IMR-90 (cell line): ENCODE data around the gene APOL5. TPM values are rescaled to one million over a fixed set of nuclear protein-coding genes. Genes with fewer than 3 reads are reported as not detected.

ENCODE experiments used
- ATAC-seq: fragments of 200-7000 bp; cut with Tn5 transposase; 2 replicates; pipeline ENCODE4 v1.9.1; 2020; ENCODE audit warnings: low read depth, mild to moderate bottlenecking, moderate library complexity
- BruUV-seq: library from RNA; stranded (reverse); fragments of 400-500 nt; replicated peaks from 2 replicates; lab custom pipeline; 2021; lab: Mats Ljungman, UMichigan
- CTCF ChIA-PET: fragments of 300-600 bp; formaldehyde crosslinking; extraction: SDS; loops from one replicate; lab custom pipeline; 2021; ENCODE audit warnings: antibody characterized with exemption; lab: Yijun Ruan, JAX
- POLR2A ChIA-PET: fragments of 300-600 bp; sonication (Branson Sonifier 250); formaldehyde crosslinking; loops from one replicate; lab custom pipeline; 2022; ENCODE audit warnings: antibody characterized with exemption; ENCODE audit not compliant: unreplicated experiment; lab: Charles Lee
- DNase-seq: peaks from one replicate; pipeline ENCODE4 v3.0.0; 2013
- H2AFZ ChIP-seq: replicated peaks from 2 replicates; pipeline ENCODE3; 2013; ENCODE audit warnings: low read length, mild to moderate bottlenecking; ENCODE audit not compliant: poor library complexity
- H2AK5ac ChIP-seq: 2 replicates; pipeline ENCODE4 v1.6.1; 2013; ENCODE audit warnings: low read depth, low read length, inconsistent platforms
- H2AK9ac ChIP-seq: replicated peaks from 2 replicates; pipeline ENCODE3; 2013; ENCODE audit warnings: mild to moderate bottlenecking, low read depth, low read length, moderate library complexity; ENCODE audit not compliant: poor library complexity
- H2BK120ac ChIP-seq: 2 replicates; pipeline ENCODE4 v1.6.1; 2013; ENCODE audit warnings: low read depth, low read length, inconsistent platforms
- H2BK15ac ChIP-seq: 3 replicates; pipeline ENCODE4 v1.6.1; 2013; ENCODE audit warnings: low read depth, low read length, inconsistent platforms
- H2BK20ac ChIP-seq: 2 replicates; pipeline ENCODE4 v1.6.1; 2013; ENCODE audit warnings: low read depth, mild to moderate bottlenecking, inconsistent platforms, low read length, moderate library complexity
- H2BK5ac ChIP-seq: 2 replicates; pipeline ENCODE4 v1.6.1; 2013; ENCODE audit warnings: mild to moderate bottlenecking, low read depth, low read length, inconsistent platforms; ENCODE audit not compliant: poor library complexity, severe bottlenecking
- H3K14ac ChIP-seq: replicated peaks from 2 replicates; pipeline ENCODE4 v1.6.1; 2013; ENCODE audit warnings: low read depth, low read length, inconsistent platforms
- H3K18ac ChIP-seq: 2 replicates; pipeline ENCODE4 v1.6.1; 2013; ENCODE audit warnings: low read depth, low read length, control low read depth
- H3K23ac ChIP-seq: 2 replicates; pipeline ENCODE4 v1.6.1; 2013; ENCODE audit warnings: low read depth, low read length, inconsistent platforms
- H3K27ac ChIP-seq: 2 replicates; pipeline ENCODE4 v1.5.1; 2013; ENCODE audit warnings: mild to moderate bottlenecking, control low read depth, low read length; ENCODE audit not compliant: insufficient read depth
- H3K27me3 ChIP-seq: 2 replicates; pipeline ENCODE4 v1.6.1; 2013; ENCODE audit warnings: low read length; ENCODE audit not compliant: control insufficient read depth, insufficient read depth
- H3K36me3 ChIP-seq: 2 replicates; pipeline ENCODE4 v1.6.1; 2013; ENCODE audit warnings: low read length, mixed read lengths; ENCODE audit not compliant: control insufficient read depth, insufficient read depth
- H3K4ac ChIP-seq: 2 replicates; pipeline ENCODE4 v1.6.1; 2013; ENCODE audit warnings: low read depth, low read length, inconsistent platforms
- H3K4me1 ChIP-seq: 2 replicates; pipeline ENCODE4 v1.6.1; 2013; ENCODE audit warnings: low read length, mixed read lengths; ENCODE audit not compliant: control insufficient read depth, insufficient read depth
- H3K4me2 ChIP-seq: 2 replicates; pipeline ENCODE4 v1.6.1; 2013; ENCODE audit warnings: low read depth, mild to moderate bottlenecking, control low read depth, low read length, moderate library complexity
- H3K4me3 ChIP-seq: 2 replicates; pipeline ENCODE4 v1.5.1; 2013; ENCODE audit warnings: low read depth, mild to moderate bottlenecking, control low read depth, low read length, moderate library complexity; ENCODE audit not compliant: insufficient read depth
- H3K56ac ChIP-seq: 2 replicates; pipeline ENCODE4 v1.6.1; 2013; ENCODE audit warnings: low read length, inconsistent platforms; ENCODE audit not compliant: insufficient read depth; ENCODE audit errors: extremely low read depth
- H3K79me1 ChIP-seq, 2 experiments: 2 replicates each; pipeline ENCODE4 v1.6.1; 2013; ENCODE audit warnings: low read length in 2 of 2, inconsistent platforms in 1 of 2, low read depth in 1 of 2
- H3K9ac ChIP-seq: 2 replicates; pipeline ENCODE4 v1.6.1; 2013; ENCODE audit warnings: low read depth, low read length, control low read depth
- H3K9me1 ChIP-seq: 2 replicates; pipeline ENCODE4 v1.6.1; 2013; ENCODE audit warnings: low read length, inconsistent platforms; ENCODE audit not compliant: insufficient read depth
- H3K9me3 ChIP-seq: 2 replicates; pipeline ENCODE4 v1.6.1; 2013; ENCODE audit warnings: low read length; ENCODE audit not compliant: control insufficient read depth, insufficient read depth
- H4K20me1 ChIP-seq: 2 replicates; pipeline ENCODE4 v1.6.1; 2013; ENCODE audit warnings: low read length, inconsistent platforms; ENCODE audit not compliant: insufficient read depth
- H4K5ac ChIP-seq: 2 replicates; pipeline ENCODE4 v1.6.1; 2013; ENCODE audit warnings: mild to moderate bottlenecking, low read depth, low read length, control low read depth
- H4K8ac ChIP-seq, 2 experiments: 2 replicates each; pipeline ENCODE4 v1.6.1; 2013; ENCODE audit warnings: low read depth in 2 of 2, low read length in 2 of 2, control low read depth in 1 of 2, inconsistent platforms in 1 of 2
- H4K91ac ChIP-seq: 2 replicates; pipeline ENCODE4 v1.6.1; 2013; ENCODE audit warnings: low read depth, low read length, inconsistent platforms; ENCODE audit not compliant: insufficient read depth
- FOS ChIP-seq: fragments of 150-350 bp; IDR thresholded peaks from 2 replicates; pipeline ENCODE4 v1.6.1; 2016; ENCODE audit warnings: low read depth, low read length
- NFE2L2 ChIP-seq: fragments of 150-350 bp; IDR thresholded peaks from 2 replicates; pipeline ENCODE4 v1.6.1; 2016; ENCODE audit warnings: low read depth, mild to moderate bottlenecking, low read length
- WGBS, 2 experiments: methylation state at CpG; one replicate each; pipeline versions ENCODE4 v1.1.5 to v1.1.7; 2013; ENCODE audit warnings: missing lambda C conversion rate in 2 of 2; ENCODE audit not compliant: insufficient read length in 1 of 2; ENCODE audit errors: extremely low coverage in 2 of 2; 5-methylcytosine and 5-hydroxymethylcytosine counted together
- dilution Hi-C: fragments of 300-500 bp; cut with HindIII; formaldehyde crosslinking; loops from one replicate; pipeline ENCODE4 v1.14.3; 2018; ENCODE audit warnings: low sequenced_read_pairs; ENCODE audit not compliant: unreplicated experiment
- in situ Hi-C: fragments of 300-500 bp; cut with MboI; formaldehyde crosslinking; loops from 3 replicates; pipeline ENCODE4 v1.14.3; 2019; ENCODE audit warnings: low sequenced_read_pairs, inconsistent platforms, mixed read lengths
- intact Hi-C: fragments of 100-400 bp; cut with micrococcal nuclease; formaldehyde crosslinking; loops from 2 replicates; pipeline ENCODE4 v1.10.0; 2022
- polyA plus RNA-seq, 3 experiments: library from polyadenylated mRNA; depleted of rRNA; stranded (reverse); fragments of >200 nt; gene quantifications; 2 replicates each; pipeline ENCODE4 v1.2.3, GENCODE V29; 2012; ENCODE audit warnings: low replicate concordance in 1 of 3
- total RNA-seq: library from RNA; depleted of rRNA; stranded (reverse); fragments of >200 nt; gene quantifications from 2 replicates; pipeline ENCODE4 v1.2.3, GENCODE V29; 2012
- TF ChIP-seq, protein P1 (sequence below): conservative IDR thresholded peaks from 2 replicates; pipeline ENCODE4 v1.5.1; 2012; ENCODE audit warnings: mild to moderate bottlenecking, low read depth, low read length, improper control_type of control experiment

APOL5 gene
- total and polyA plus RNA-seq, 2 of the 4 experiments (the other 2 are of a cell fraction), result 0.15 to 0.18 TPM

DNA sequence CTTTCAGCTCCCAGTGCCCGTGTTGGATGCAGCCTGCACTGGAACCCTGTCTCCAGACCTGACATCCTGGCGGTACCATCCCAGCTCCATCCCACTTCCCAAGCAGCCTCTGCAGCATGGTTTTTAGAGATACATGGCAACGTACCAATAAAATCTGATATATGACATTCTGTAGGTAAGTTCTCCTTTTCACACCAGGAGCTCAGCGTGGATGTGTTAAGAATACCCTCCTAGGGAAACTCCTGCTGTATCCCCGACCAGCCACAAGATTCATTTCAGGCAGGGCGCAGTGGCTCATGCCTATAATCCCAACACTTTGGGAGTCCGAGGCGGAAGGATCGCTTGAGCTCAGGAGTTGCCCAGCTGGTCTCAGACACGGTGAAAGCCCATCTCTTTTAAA, 15.4 kb downstream of the APOL5 start:
- Histone ChIP-seq H3K36me3 (peaks cover 11% of the 10 kb centered on the region), H3K9me3 (no peaks in the 10 kb centered on the region), H2BK20ac (no peak overlapping the region), H2BK5ac (no peak overlapping the region), H3K14ac (no peak overlapping the region), H4K91ac (no peak overlapping the region), H3K9ac (no peak overlapping the region), H3K4me1 (no peaks in the 10 kb centered on the region), H4K20me1 (no peaks in the 10 kb centered on the region), H3K56ac (no peak overlapping the region), H2BK15ac (no peak overlapping the region), H3K27me3 (no peaks in the 10 kb centered on the region), H3K4me3 (no peak overlapping the region), H3K23ac (no peak overlapping the region), H2AK5ac (no peak overlapping the region), H2AK9ac (no peak overlapping the region), H3K9me1 (peaks cover 4% of the 10 kb centered on the region; the same call in 1 of the 2 replicates), H2BK120ac (no peak overlapping the region), H3K4ac (no peak overlapping the region), H3K27ac (no peak overlapping the region), H4K8ac (no peak overlapping the region), H3K4me2 (no peak overlapping the region), H2AFZ (no peak overlapping the region), H3K18ac (no peak overlapping the region), H3K79me1 (no peaks in the 10 kb centered on the region), H4K5ac (no peak overlapping the region)
- no peak for TF ChIP-seq FOS
- no peak for TF ChIP-seq NFE2L2
- TF ChIP-seq, protein P1, sequence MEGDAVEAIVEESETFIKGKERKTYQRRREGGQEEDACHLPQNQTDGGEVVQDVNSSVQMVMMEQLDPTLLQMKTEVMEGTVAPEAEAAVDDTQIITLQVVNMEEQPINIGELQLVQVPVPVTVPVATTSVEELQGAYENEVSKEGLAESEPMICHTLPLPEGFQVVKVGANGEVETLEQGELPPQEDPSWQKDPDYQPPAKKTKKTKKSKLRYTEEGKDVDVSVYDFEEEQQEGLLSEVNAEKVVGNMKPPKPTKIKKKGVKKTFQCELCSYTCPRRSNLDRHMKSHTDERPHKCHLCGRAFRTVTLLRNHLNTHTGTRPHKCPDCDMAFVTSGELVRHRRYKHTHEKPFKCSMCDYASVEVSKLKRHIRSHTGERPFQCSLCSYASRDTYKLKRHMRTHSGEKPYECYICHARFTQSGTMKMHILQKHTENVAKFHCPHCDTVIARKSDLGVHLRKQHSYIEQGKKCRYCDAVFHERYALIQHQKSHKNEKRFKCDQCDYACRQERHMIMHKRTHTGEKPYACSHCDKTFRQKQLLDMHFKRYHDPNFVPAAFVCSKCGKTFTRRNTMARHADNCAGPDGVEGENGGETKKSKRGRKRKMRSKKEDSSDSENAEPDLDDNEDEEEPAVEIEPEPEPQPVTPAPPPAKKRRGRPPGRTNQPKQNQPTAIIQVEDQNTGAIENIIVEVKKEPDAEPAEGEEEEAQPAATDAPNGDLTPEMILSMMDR, result no peak
- CTCF ChIA-PET, result no interaction called here
- 80% methylated on average over 1 of the region's 10 CpGs; no CpG with 5 or more reads in 1 of the 2 experiments for WGBS, 2 experiments
- no TSS peak for BruUV-seq
- ATAC-seq (no peak), DNase-seq (no peak)
- dilution Hi-C loops, result no loop called here
- intact Hi-C loops, result no loop called here
- in situ Hi-C loops, result no loop called here
- POLR2A ChIA-PET, result no interaction called here
